Fibroblast of the aortic adventitia (primary cell): Measurements from ENCODE around the gene TMIGD2. TPM values are rescaled to one million over a fixed set of nuclear protein-coding genes. Genes with fewer than 3 reads are reported as not detected.
"Not testable (repeated sequence)": the region's sequence is repeated elsewhere in the genome, so short reads cannot be mapped to it uniquely, and the experiment has no call there.

Experiments
- DNase-seq: peaks from one replicate; pipeline ENCODE4 v3.0.0-alpha.2; 2010; ENCODE audit warnings: low read depth
- H3K4me3 ChIP-seq: 2 replicates; pipeline ENCODE4 v1.5.1; 2011; ENCODE audit warnings: low read depth, mild to moderate bottlenecking, control low read depth, low read length, moderate library complexity
- CTCF ChIP-seq: IDR thresholded peaks from 2 replicates; pipeline ENCODE4 v1.5.1; 2011; ENCODE audit warnings: mild to moderate bottlenecking, low read length, control low read depth, inconsistent platforms; ENCODE audit not compliant: insufficient read depth
- total RNA-seq: library from RNA; depleted of rRNA; stranded (reverse); fragments of >200 nt; gene quantifications from 2 replicates; pipeline ENCODE4 v1.2.3, GENCODE V29; 2012; ENCODE audit warnings: low replicate concordance

TMIGD2 gene
- total RNA-seq, 1 donor, result not detected

GRCh38 chr19:4277191-4277696 lies 24.9 kb downstream of the TMIGD2 start:
- no peak for TF ChIP-seq CTCF
- DNase-seq, result no peak
- H3K4me3 ChIP-seq, result no peak overlapping the region

- not testable (repeated sequence) for DNase-seq, H3K4me3 ChIP-seq
These were observed 27.9 kb downstream of the TMIGD2 start for GRCh38 chr19:4274321-4274686.

- TF ChIP-seq CTCF, result no peak
- DNase-seq, result no peak
- no peak overlapping the region for H3K4me3 ChIP-seq
These were observed 29.3 kb downstream of the TMIGD2 start for GRCh38 chr19:4272894-4273293.

GRCh38 chr19:4268816-4269430 lies 33.3 kb downstream of the TMIGD2 start:
- H3K4me3 ChIP-seq, result no peak overlapping the region
- DNase-seq, result no peak
- no peak for TF ChIP-seq CTCF

- TF ChIP-seq CTCF, result no peak
- no peak overlapping the region for H3K4me3 ChIP-seq
- no peak for DNase-seq
These were observed 34.0 kb downstream of the TMIGD2 start for GRCh38 chr19:4267901-4268815.

- H3K4me3 ChIP-seq, result no peak overlapping the region
- TF ChIP-seq CTCF, result peak; percentile 80
- DNase-seq, result peak; percentile 40
These were observed 34.9 kb downstream of the TMIGD2 start for GRCh38 chr19:4267101-4267900.
